HFFc6 (cell line): ENCODE results near the gene SMIM1. TPM values are rescaled to one million over a fixed set of nuclear protein-coding genes. Genes with fewer than 3 reads are reported as not detected.

Experiments
- DNase-seq: peaks from one replicate; pipeline ENCODE4 v3.0.0-alpha.2; 2018
- H3K27ac Mint-ChIP-seq: 2 replicates; pipeline ENCODE4 v1.8.0; 2020; ENCODE audit warnings: mild to moderate bottlenecking, mixed read lengths
- H3K27me3 Mint-ChIP-seq: 2 replicates; pipeline ENCODE4 v1.8.0; 2021; ENCODE audit warnings: mild to moderate bottlenecking, moderate library complexity, mixed read lengths; ENCODE audit not compliant: insufficient read depth
- H3K36me3 Mint-ChIP-seq: 2 replicates; pipeline ENCODE4 v1.8.0; 2021; ENCODE audit warnings: low read depth, mixed read lengths
- H3K4me1 Mint-ChIP-seq: 2 replicates; pipeline ENCODE4 v1.8.0; 2020; ENCODE audit warnings: low read depth, mixed read lengths
- H3K4me3 Mint-ChIP-seq: 2 replicates; pipeline ENCODE4 v1.8.0; 2020; ENCODE audit warnings: mild to moderate bottlenecking, moderate library complexity, mixed read lengths
- H3K9me3 Mint-ChIP-seq: 2 replicates; pipeline ENCODE4 v1.8.0; 2020; ENCODE audit warnings: mild to moderate bottlenecking, mixed read lengths
- total RNA-seq, 6 experiments: library from RNA; stranded (reverse); fragmentation: NEBNext Ultra II Directional; extraction: Animal tissue kit (Norgen Biotek cat#: 25700); gene quantifications; 2 replicates in 1 of 6; 3 replicates in 5 of 6; pipeline ENCODE4 v1.2.3, GENCODE V29; 2021
- TF ChIP-seq, protein P1 (sequence below): fragments of 200-600 bp; sonication (generic); IDR thresholded peaks from 2 replicates; pipeline ENCODE4 v1.5.0; 2021; ENCODE audit warnings: antibody characterized with exemption, mild to moderate bottlenecking

Gene SMIM1
- total RNA-seq, 6 experiments from 2014 or later, result 0.38 to 3.4 (median 1.6) TPM

DNA sequence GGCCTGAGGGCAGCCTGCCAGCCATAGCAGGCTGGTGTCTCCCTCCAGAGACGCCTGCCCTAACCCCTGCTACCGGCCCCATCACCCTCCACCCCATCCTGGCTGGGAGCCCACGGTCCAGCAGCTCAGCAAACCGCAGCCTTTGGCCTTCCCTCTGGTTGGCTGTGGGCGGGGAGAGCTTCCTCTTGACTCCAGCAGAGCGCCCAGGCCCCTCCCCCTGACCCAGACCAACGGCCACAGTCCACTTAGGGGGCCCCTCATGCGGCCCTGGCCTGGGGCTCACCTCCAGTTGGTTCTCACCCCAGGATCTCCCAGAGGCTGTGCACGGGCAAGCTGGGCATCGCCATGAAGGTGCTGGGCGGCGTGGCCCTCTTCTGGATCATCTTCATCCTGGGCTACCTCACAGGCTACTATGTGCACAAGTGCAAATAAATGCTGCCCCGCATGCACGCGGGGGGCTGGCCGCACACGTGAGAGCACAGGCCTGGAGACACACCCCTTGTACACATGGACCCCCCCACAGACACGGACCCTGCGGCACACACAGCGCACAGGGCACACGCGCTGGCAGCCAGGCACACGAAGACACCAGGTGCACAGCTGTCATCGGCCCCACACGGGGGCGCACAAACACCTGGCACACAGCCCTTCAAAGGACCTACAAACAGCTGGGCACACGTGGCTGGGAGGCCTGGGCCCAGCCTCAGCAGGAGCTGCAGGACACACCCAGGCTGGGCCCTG lies 3.1 kb downstream of the SMIM1 start:
- H3K27me3 Mint-ChIP-seq, result peaks cover 9% of the 10 kb centered on the region
- H3K4me1 Mint-ChIP-seq, result peaks cover 4% of the 10 kb centered on the region; the same call in 1 of the 2 replicates
- no peak overlapping the region for H3K27ac Mint-ChIP-seq
- H3K36me3 Mint-ChIP-seq, result peaks cover 11% of the 10 kb centered on the region
- no peak for DNase-seq
- H3K9me3 Mint-ChIP-seq, result no peaks in the 10 kb centered on the region
- H3K4me3 Mint-ChIP-seq, result no peak overlapping the region
- TF ChIP-seq, protein P1, sequence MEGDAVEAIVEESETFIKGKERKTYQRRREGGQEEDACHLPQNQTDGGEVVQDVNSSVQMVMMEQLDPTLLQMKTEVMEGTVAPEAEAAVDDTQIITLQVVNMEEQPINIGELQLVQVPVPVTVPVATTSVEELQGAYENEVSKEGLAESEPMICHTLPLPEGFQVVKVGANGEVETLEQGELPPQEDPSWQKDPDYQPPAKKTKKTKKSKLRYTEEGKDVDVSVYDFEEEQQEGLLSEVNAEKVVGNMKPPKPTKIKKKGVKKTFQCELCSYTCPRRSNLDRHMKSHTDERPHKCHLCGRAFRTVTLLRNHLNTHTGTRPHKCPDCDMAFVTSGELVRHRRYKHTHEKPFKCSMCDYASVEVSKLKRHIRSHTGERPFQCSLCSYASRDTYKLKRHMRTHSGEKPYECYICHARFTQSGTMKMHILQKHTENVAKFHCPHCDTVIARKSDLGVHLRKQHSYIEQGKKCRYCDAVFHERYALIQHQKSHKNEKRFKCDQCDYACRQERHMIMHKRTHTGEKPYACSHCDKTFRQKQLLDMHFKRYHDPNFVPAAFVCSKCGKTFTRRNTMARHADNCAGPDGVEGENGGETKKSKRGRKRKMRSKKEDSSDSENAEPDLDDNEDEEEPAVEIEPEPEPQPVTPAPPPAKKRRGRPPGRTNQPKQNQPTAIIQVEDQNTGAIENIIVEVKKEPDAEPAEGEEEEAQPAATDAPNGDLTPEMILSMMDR, result peak; percentile 49; the same call in 1 of the 2 replicates

DNA sequence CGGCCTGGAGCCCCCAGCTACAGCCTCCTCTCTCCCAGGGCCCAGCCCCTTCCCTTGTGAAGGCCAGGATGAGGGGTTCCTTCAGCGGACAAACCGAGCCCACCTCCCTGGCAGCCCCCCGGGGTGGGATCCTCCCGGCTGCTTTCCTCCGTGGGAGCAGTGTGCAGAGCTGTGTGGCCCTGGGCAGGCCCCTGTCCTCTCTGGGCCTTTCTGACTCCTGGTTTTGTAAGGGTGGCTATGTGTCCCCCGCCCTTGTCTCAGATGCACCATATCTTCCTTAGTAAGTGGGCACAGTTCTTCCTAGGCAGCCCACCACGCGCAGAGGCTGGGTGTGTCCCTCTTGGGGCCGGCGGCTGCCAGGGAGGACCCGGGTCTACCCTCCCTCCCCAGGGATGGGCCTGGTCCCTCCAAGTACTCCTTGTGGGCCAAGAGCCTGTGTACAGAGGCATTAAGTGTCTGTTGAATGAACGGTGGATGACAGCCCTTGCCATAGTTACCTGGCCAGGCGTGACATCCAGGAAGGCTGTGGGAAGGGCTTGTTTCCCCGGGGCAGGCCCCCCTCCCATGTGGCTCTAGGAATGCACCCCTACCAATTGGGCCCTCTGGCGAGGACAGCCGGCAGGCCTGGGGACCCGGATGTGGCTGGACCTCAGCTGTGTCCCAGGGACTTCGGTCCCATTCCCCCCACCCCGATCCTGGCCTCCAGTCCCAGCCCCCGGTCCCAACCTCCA lies 3.8 kb downstream of the SMIM1 start:
- Mint-ChIP-seq H3K36me3 (peaks cover 11% of the 10 kb centered on the region), H3K4me3 (no peak overlapping the region), H3K9me3 (no peaks in the 10 kb centered on the region), H3K27me3 (peaks cover 3% of the 10 kb centered on the region), H3K4me1 (peaks cover 4% of the 10 kb centered on the region; the same call in 1 of the 2 replicates), H3K27ac (no peak overlapping the region)
- TF ChIP-seq, protein P1, result no peak
- DNase-seq, result no peak

DNA sequence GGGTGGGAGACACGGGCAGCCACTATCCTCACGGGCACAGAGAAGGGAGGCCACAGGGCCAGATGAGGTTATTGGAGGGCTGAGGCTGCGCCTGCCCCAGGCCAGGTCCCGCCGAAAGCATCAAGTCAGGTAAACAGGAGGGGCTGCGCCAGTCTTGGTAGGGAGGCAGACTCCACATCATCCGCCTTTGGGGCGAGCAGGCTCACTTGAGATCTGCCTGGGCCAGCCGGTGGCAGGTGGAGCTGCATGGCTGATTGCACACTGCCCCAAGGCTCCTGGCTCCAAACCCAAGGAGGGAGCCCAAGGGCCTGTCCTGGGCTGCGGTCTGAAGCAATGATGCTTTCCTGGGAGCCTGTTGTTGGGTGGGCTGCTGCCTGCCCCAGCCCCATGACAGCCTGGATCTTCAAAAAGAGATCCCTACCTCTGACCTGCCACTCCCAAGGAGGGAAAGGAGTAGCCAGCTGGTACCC lies 4.6 kb downstream of the SMIM1 start:
- Mint-ChIP-seq H3K9me3 (no peaks in the 10 kb centered on the region), H3K27me3 (peaks cover 1% of the 10 kb centered on the region), H3K4me3 (no peak overlapping the region), H3K27ac (no peak overlapping the region), H3K36me3 (peaks cover 11% of the 10 kb centered on the region), H3K4me1 (peaks cover 4% of the 10 kb centered on the region; the same call in 1 of the 2 replicates)
- TF ChIP-seq, protein P1, result no peak
- no peak for DNase-seq

DNA sequence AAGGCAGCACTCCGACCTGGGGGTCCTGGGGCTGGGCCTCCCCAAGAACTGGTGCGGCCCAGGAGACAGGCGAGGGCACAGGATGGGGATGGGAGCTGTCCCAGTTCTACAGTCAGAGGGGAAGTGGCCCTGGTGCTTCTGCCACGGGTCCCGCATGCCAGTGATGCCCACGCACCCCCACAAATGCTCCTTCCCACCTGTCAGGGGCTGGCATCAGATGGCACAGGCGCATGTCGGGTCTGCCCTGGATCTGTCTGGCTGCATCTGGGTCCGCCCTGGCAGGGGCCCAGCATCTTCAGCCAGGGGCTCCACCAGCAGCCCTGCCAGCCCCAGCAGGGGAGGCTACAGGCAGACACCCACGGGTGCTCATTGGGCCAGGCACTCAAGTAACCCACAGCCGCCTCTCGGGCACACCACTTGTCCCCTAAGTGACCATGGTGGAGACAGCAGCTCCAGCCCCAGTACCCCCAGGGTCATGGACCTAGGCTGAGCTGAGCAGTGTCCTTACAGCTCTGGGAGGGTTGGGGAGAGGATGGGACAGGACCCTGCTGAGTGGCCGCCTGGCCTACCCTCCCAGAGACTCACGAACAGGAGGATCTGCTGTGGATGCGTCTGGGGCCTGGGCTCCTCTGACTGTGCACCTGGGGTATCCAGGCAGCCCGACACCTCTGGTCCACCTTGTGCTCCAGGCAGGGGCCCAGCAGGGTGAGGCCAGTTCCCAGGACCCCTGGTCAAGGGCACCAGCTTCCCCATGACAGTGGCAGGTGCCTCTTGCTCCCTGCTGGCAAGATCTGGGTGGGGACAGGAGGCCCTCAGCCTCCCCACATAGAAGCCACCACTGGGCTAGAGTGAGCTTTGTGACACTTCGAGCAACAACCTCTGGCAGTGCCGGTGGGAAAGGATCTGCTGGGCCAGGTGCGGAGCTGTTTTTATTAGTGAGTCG lies 5.4 kb downstream of the SMIM1 start:
- Mint-ChIP-seq H3K4me3 (no peak overlapping the region), H3K9me3 (no peaks in the 10 kb centered on the region), H3K27me3 (peaks cover 1% of the 10 kb centered on the region), H3K27ac (no peak overlapping the region), H3K4me1 (peaks cover 4% of the 10 kb centered on the region; the same call in 1 of the 2 replicates), H3K36me3 (peaks cover 11% of the 10 kb centered on the region)
- DNase-seq, result no peak
- TF ChIP-seq, protein P1, result no peak
